Mucosa of rectum (tissue), 2 donors: ENCODE results near the gene TXNDC5.

ENCODE experiments used
- H3K27ac ChIP-seq, 2 donors: one replicate each; pipeline ENCODE4 v1.7.0; 2013; ENCODE audit warnings: inconsistent platforms in 2 of 2, low read depth in 2 of 2, low read length in 2 of 2
- H3K27me3 ChIP-seq, 2 donors: one replicate each; pipeline ENCODE4 v1.7.0; 2013; ENCODE audit warnings: low read length in 2 of 2; ENCODE audit not compliant: control insufficient read depth in 2 of 2, insufficient read depth in 2 of 2
- H3K36me3 ChIP-seq, 2 donors: one replicate each; pipeline ENCODE4 v1.7.0; 2013; ENCODE audit warnings: low read length in 2 of 2; ENCODE audit not compliant: control insufficient read depth in 2 of 2, insufficient read depth in 2 of 2
- H3K4me1 ChIP-seq, 2 donors: one replicate each; pipeline ENCODE4 v1.7.0; 2013; ENCODE audit warnings: low read length in 2 of 2, mild to moderate bottlenecking in 1 of 2; ENCODE audit not compliant: control insufficient read depth in 2 of 2, insufficient read depth in 2 of 2
- H3K4me3 ChIP-seq, 2 donors: one replicate each; pipeline ENCODE4 v1.7.0; 2013; ENCODE audit warnings: low read length in 2 of 2
- H3K9ac ChIP-seq, 2 donors: one replicate each; pipeline ENCODE4 v1.7.0; 2013; ENCODE audit warnings: low read length in 2 of 2, low read depth in 1 of 2, mild to moderate bottlenecking in 1 of 2
- H3K9me3 ChIP-seq, 2 donors: one replicate each; pipeline ENCODE4 v1.7.0; 2013; ENCODE audit warnings: low read length in 2 of 2; ENCODE audit not compliant: control insufficient read depth in 2 of 2
- donor health status: healthy.
- donor health status: Normal muscosa, but diverticular disease.

The TXNDC5 gene

DNA sequence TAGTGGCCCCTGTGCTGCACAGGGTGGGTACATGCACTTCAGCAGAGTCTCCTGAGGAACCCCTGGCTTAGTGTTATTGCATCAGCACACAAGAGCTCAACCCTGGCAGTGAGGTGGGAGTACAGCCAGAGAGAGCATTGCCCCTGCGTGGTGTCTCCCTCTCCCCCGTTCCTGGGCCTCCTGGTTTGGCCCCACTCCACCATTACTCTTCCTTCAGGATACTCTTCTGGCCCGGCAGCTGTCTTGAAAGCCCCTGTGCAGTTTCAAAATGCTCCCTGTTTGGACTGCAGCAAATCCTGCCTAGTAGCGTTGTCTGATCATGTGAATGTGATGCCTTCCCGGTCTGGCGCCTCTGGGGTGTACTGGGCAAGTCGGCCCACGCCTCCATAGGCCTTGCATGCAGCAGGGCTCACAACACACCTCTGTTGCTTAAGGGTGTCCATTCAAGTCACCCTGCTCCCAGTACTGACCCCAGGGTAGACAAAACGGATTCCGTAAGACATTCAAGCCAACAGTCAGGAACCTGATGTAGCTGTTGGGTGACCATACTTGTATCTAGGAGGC lies 32.1 kb downstream of the TXNDC5 start:
- Histone ChIP-seq H3K9me3 (no peaks in the 10 kb centered on the region), H3K27ac (no peak overlapping the region), H3K27me3 (no peaks in the 10 kb centered on the region), H3K36me3 (peaks cover 23 to 25% of the 10 kb centered on the region in 2 donors), H3K4me3 (no peak overlapping the region), H3K9ac (no peak overlapping the region), H3K4me1 (no peaks in the 10 kb centered on the region)

GRCh38 chr6:7868926-7869325 lies 41.7 kb downstream of the TXNDC5 start:
- no peaks in the 10 kb centered on the region for H3K4me1 ChIP-seq
- H3K36me3 ChIP-seq, result no peaks in the 10 kb centered on the region
- H3K27me3 ChIP-seq, result no peaks in the 10 kb centered on the region
- H3K4me3 ChIP-seq, result no peak overlapping the region
- H3K9me3 ChIP-seq, result no peaks in the 10 kb centered on the region
- no peak overlapping the region for H3K9ac ChIP-seq
- no peak overlapping the region for H3K27ac ChIP-seq

DNA sequence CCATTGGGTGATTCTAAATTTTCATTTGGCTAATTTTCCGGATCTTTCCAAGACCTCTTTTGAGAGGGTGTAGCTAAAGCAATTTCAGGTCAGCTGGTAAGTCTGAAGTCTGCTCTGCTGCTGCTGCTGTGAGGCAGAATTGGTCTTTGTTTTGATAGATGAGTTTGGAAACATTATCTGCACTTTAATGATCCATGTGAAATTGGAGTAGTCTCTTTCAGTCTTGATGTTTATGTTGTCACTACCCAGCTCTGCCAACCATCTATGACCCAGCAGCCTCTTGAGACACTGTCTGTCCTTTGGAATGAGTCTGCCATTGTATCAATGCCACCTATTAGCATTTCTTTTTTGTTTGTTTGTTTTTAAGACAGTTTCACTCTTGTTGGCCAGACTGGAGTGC lies 44.1 kb downstream of the TXNDC5 start:
- Histone ChIP-seq H3K4me3 (no peak overlapping the region), H3K36me3 (no peaks in the 10 kb centered on the region), H3K27ac (no peak overlapping the region), H3K9me3 (no peaks in the 10 kb centered on the region), H3K9ac (no peak overlapping the region), H3K27me3 (no peaks in the 10 kb centered on the region), H3K4me1 (no peaks in the 10 kb centered on the region)

GRCh38 chr6:7865781-7866180 lies 44.8 kb downstream of the TXNDC5 start:
- H3K9me3 ChIP-seq, result no peaks in the 10 kb centered on the region
- H3K4me1 ChIP-seq, result no peaks in the 10 kb centered on the region
- H3K27me3 ChIP-seq, result no peaks in the 10 kb centered on the region
- H3K36me3 ChIP-seq, result no peaks in the 10 kb centered on the region
- no peak overlapping the region for H3K27ac ChIP-seq
- H3K4me3 ChIP-seq, result no peak overlapping the region
- H3K9ac ChIP-seq, result no peak overlapping the region

- Histone ChIP-seq H3K9me3 (no peaks in the 10 kb centered on the region), H3K27me3 (no peaks in the 10 kb centered on the region), H3K27ac (no peak overlapping the region), H3K4me3 (no peak overlapping the region), H3K9ac (no peak overlapping the region), H3K36me3 (no peaks in the 10 kb centered on the region), H3K4me1 (no peaks in the 10 kb centered on the region)
Measured at GRCh38 chr6:7859591-7859990, 51.0 kb downstream of the TXNDC5 start.

GRCh38 chr6:7851780-7852179 lies 58.8 kb downstream of the TXNDC5 start:
- Histone ChIP-seq H3K27me3 (no peaks in the 10 kb centered on the region), H3K9ac (no peak overlapping the region), H3K27ac (no peak overlapping the region), H3K4me3 (no peak overlapping the region), H3K9me3 (no peaks in the 10 kb centered on the region), H3K4me1 (no peaks in the 10 kb centered on the region), H3K36me3 (no peaks in the 10 kb centered on the region)

DNA sequence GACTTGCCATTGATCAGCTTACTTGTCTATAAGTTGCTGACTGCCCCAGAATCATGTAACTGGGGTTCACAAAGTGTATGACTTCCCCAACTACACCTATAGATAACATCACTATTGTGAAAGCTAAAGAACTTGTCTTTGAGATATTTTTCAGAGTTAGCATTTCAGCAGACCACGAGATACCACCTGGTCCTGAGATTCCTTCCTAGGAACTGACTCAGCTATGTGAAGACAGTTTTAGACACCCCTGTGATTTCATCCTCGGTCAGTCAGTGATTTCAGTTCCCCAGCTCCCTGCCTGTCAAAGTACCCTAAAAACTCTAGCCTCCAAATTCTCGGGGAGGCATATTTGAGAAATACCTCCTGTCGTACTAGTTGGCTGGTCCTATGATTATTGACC lies 62.4 kb downstream of the TXNDC5 start:
- Histone ChIP-seq H3K4me3 (no peak overlapping the region), H3K36me3 (no peaks in the 10 kb centered on the region), H3K4me1 (no peaks in the 10 kb centered on the region), H3K27ac (no peak overlapping the region), H3K9me3 (no peaks in the 10 kb centered on the region), H3K9ac (no peak overlapping the region), H3K27me3 (no peaks in the 10 kb centered on the region)

GRCh38 chr6:7846966-7847818 lies 63.4 kb downstream of the TXNDC5 start:
- H3K9ac ChIP-seq, result no peak overlapping the region
- no peaks in the 10 kb centered on the region for H3K9me3 ChIP-seq
- H3K27me3 ChIP-seq, result no peaks in the 10 kb centered on the region
- H3K4me1 ChIP-seq, result no peaks in the 10 kb centered on the region
- H3K27ac ChIP-seq, result no peak overlapping the region
- no peaks in the 10 kb centered on the region for H3K36me3 ChIP-seq
- H3K4me3 ChIP-seq, result no peak overlapping the region

- no peak overlapping the region for H3K9ac ChIP-seq
- no peaks in the 10 kb centered on the region for H3K4me1 ChIP-seq
- H3K36me3 ChIP-seq, result no peaks in the 10 kb centered on the region
- H3K27me3 ChIP-seq, result no peaks in the 10 kb centered on the region
- H3K4me3 ChIP-seq, result no peak overlapping the region
- H3K9me3 ChIP-seq, result peaks cover 0 to 4% of the 10 kb centered on the region in 2 donors
- no peak overlapping the region for H3K27ac ChIP-seq
Measured at GRCh38 chr6:7841781-7842468, 68.7 kb downstream of the TXNDC5 start.

DNA sequence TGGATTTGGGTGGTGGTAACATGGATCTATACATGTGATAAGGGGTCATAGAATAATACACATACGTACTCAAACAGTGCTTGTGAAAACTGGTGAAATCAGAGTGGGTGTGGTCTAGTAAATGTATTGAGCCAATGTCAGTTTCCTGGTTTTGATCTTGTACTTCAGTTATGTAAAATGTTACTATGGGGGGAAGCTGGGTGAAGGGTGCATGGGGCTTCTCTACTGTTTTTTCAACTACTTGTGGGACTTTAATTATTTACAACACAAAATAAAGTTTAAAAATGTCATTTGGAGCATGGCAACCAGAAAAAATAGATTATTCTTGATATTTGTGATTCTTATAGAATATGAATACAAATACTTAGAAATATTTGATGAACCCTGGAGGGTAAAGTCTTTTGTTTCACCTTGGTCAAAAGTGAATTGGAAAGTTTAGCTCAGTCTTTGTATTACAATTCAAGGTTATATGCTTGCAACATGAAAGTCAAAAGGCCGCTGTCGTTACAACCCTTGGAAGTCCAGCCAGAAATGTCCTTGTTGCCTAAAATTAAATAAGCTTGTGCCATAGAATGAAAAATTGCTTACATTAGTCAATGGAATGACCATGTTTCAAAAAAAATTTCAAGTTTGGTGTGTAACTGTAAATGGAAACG lies 74.1 kb downstream of the TXNDC5 start:
- Histone ChIP-seq H3K9ac (no peak overlapping the region), H3K36me3 (no peaks in the 10 kb centered on the region), H3K4me1 (no peaks in the 10 kb centered on the region), H3K27ac (no peak overlapping the region), H3K9me3 (no peaks in the 10 kb centered on the region), H3K4me3 (no peak overlapping the region), H3K27me3 (no peaks in the 10 kb centered on the region)
